ENCODE measurements around the gene BICRA.
A peak's percentile ranks its signal among the peaks of the same experiment; 100 is the strongest.
"Not testable (repeated sequence)": the region's sequence is repeated elsewhere in the genome, so short reads cannot be mapped to it uniquely, and the experiment has no call there.

Gene BICRA

GRCh38 chr19:47716270-47716937, 107.5 kb downstream of the BICRA start:
- TF ChIP-seq POLR2A (IDR thresholded peaks at IDR 0.05; ENCODE audit: low read depth, low read length), result no peak
- TF ChIP-seq POU2F2 (IDR thresholded peaks at IDR 0.05; ENCODE audit: low read depth, low read length), result no peak
- TF ChIP-seq TAF1 (IDR thresholded peaks at IDR 0.05; ENCODE audit: low read depth, low read length), result no peak
- no peak for TF ChIP-seq PAX5 (IDR thresholded peaks at IDR 0.05; ENCODE audit: insufficient read depth, low read length, severe bottlenecking)
- no peak for TF ChIP-seq POLR2AphosphoS5 (IDR thresholded peaks at IDR 0.05; ENCODE audit: low read depth, low read length)
- no peak for TF ChIP-seq SPI1 (IDR thresholded peaks at IDR 0.05; ENCODE audit: low read depth, low read length)

GRCh38 chr19:47718415-47719046, 109.6 kb downstream of the BICRA start:
- not testable (repeated sequence) for DNase-seq (ENCODE audit: insufficient read length, low spot score); FAIRE-seq

More at GRCh38 chr19:47716270-47716937, 107.5 kb downstream of the BICRA start:
- FAIRE-seq, result no peak
- DNase-seq (ENCODE audit: insufficient read length, low spot score), result no peak

GRCh38 chr19:47719047-47719859, 110.3 kb downstream of the BICRA start:
- FAIRE-seq (no peak), DNase-seq (ENCODE audit: insufficient read length, low spot score) (no peak)
- TF ChIP-seq POU2F2 (IDR thresholded peaks at IDR 0.05; ENCODE audit: low read depth, low read length) (no peak), PAX5 (IDR thresholded peaks at IDR 0.05; ENCODE audit: insufficient read depth, low read length, severe bottlenecking) (no peak), TAF1 (IDR thresholded peaks at IDR 0.05; ENCODE audit: low read depth, low read length) (no peak), POLR2AphosphoS5 (IDR thresholded peaks at IDR 0.05; ENCODE audit: low read depth, low read length) (no peak), POLR2A (IDR thresholded peaks at IDR 0.05; ENCODE audit: low read depth, low read length) (no peak), SPI1 (IDR thresholded peaks at IDR 0.05; ENCODE audit: low read depth, low read length) (no peak)

GRCh38 chr19:47720669-47721422, 111.9 kb downstream of the BICRA start:
- FAIRE-seq (peak; percentile 50), DNase-seq (ENCODE audit: insufficient read length, low spot score) (no peak)
- TF ChIP-seq POLR2A (IDR thresholded peaks at IDR 0.05; ENCODE audit: low read depth, low read length), result no peak
- TF ChIP-seq SPI1 (IDR thresholded peaks at IDR 0.05; ENCODE audit: low read depth, low read length), result no peak
- TF ChIP-seq POU2F2 (IDR thresholded peaks at IDR 0.05; ENCODE audit: low read depth, low read length), result no peak

- DNase-seq (ENCODE audit: insufficient read length, low spot score) (no peak), FAIRE-seq (no peak)
- TF ChIP-seq POU2F2 (IDR thresholded peaks at IDR 0.05; ENCODE audit: low read depth, low read length) (no peak), SPI1 (IDR thresholded peaks at IDR 0.05; ENCODE audit: low read depth, low read length) (no peak), TAF1 (IDR thresholded peaks at IDR 0.05; ENCODE audit: low read depth, low read length) (no peak), POLR2AphosphoS5 (IDR thresholded peaks at IDR 0.05; ENCODE audit: low read depth, low read length) (no peak), POLR2A (IDR thresholded peaks at IDR 0.05; ENCODE audit: low read depth, low read length) (no peak), PAX5 (IDR thresholded peaks at IDR 0.05; ENCODE audit: insufficient read depth, low read length, severe bottlenecking) (no peak)
Observed at GRCh38 chr19:47723581-47723940, 114.6 kb downstream of the BICRA start.

GRCh38 chr19:47725759-47726401, 116.9 kb downstream of the BICRA start:
- TF ChIP-seq PAX5 (IDR thresholded peaks at IDR 0.05; ENCODE audit: insufficient read depth, low read length, severe bottlenecking) (no peak), TAF1 (IDR thresholded peaks at IDR 0.05; ENCODE audit: low read depth, low read length) (no peak), SPI1 (IDR thresholded peaks at IDR 0.05; ENCODE audit: low read depth, low read length) (no peak)
- DNase-seq (ENCODE audit: insufficient read length, low spot score), result no peak
- no peak for FAIRE-seq

- FAIRE-seq (no peak), DNase-seq (ENCODE audit: insufficient read length, low spot score) (no peak)
- TF ChIP-seq TAF1 (IDR thresholded peaks at IDR 0.05; ENCODE audit: low read depth, low read length) (no peak), PAX5 (IDR thresholded peaks at IDR 0.05; ENCODE audit: insufficient read depth, low read length, severe bottlenecking) (no peak), SPI1 (IDR thresholded peaks at IDR 0.05; ENCODE audit: low read depth, low read length) (no peak), POU2F2 (IDR thresholded peaks at IDR 0.05; ENCODE audit: low read depth, low read length) (no peak), POLR2A (IDR thresholded peaks at IDR 0.05; ENCODE audit: low read depth, low read length) (no peak), POLR2AphosphoS5 (IDR thresholded peaks at IDR 0.05; ENCODE audit: low read depth, low read length) (no peak)
Observed at GRCh38 chr19:47726467-47726866, 117.5 kb downstream of the BICRA start.

GRCh38 chr19:47728295-47728694, 119.4 kb downstream of the BICRA start:
- FAIRE-seq; DNase-seq (ENCODE audit: insufficient read length, low spot score): not testable (repeated sequence)

- FAIRE-seq (no peak), DNase-seq (ENCODE audit: insufficient read length, low spot score) (no peak)
- TF ChIP-seq POU2F2 (IDR thresholded peaks at IDR 0.05; ENCODE audit: low read depth, low read length) (no peak), SPI1 (IDR thresholded peaks at IDR 0.05; ENCODE audit: low read depth, low read length) (no peak), POLR2A (IDR thresholded peaks at IDR 0.05; ENCODE audit: low read depth, low read length) (no peak), PAX5 (IDR thresholded peaks at IDR 0.05; ENCODE audit: insufficient read depth, low read length, severe bottlenecking) (no peak), POLR2AphosphoS5 (IDR thresholded peaks at IDR 0.05; ENCODE audit: low read depth, low read length) (no peak), TAF1 (IDR thresholded peaks at IDR 0.05; ENCODE audit: low read depth, low read length) (no peak)
Observed at GRCh38 chr19:47729468-47729798, 120.5 kb downstream of the BICRA start.
